GM12878 (cell line): ENCODE measurements around the gene ZNF296. TPM values are rescaled to one million over a fixed set of nuclear protein-coding genes. Genes with fewer than 3 reads are reported as not detected.

Experiments
- ATAC-seq: fragments of 200-7000 bp; cut with Tn5 transposase; 3 replicates; pipeline ENCODE4 v1.9.1; 2020; ENCODE audit warnings: mild to moderate bottlenecking, moderate library complexity
- BruUV-seq: library from RNA; stranded (reverse); fragments of 400-500 nt; replicated peaks from 2 replicates; lab custom pipeline; 2021; lab: Mats Ljungman, UMichigan
- CTCF ChIA-PET: fragments of 300-600 bp; sonication (Branson Sonifier 250); formaldehyde crosslinking; extraction: SDS; loops from one replicate; lab custom pipeline; 2021; ENCODE audit warnings: inconsistent platforms; lab: Yijun Ruan, JAX
- POLR2A ChIA-PET: fragments of 350-600 bp; formaldehyde crosslinking; extraction: SDS; loops from one replicate; lab custom pipeline; 2021; ENCODE audit warnings: inconsistent platforms; lab: Charles Lee
- RAD21 ChIA-PET: fragments of 300-600 bp; sonication (Branson Sonifier 250); formaldehyde crosslinking; loops from one replicate; lab custom pipeline; 2023; ENCODE audit warnings: antibody characterized with exemption; ENCODE audit not compliant: unreplicated experiment; lab: Charles Lee
- SMC1A ChIA-PET: fragments of 300-600 bp; sonication (Branson Sonifier 250); formaldehyde crosslinking; loops from one replicate; lab custom pipeline; 2023; ENCODE audit not compliant: unreplicated experiment, uncharacterized antibody; lab: Charles Lee
- DNase-seq: peaks from one replicate; pipeline ENCODE4 v3.0.0-alpha.2; 2011; ENCODE audit warnings: low read depth, low spot score
- FAIRE-seq: peaks from 3 replicates; lab custom pipeline; 2011; peaks lifted over from hg19 to GRCh38; lab: Jason Lieb, UNC
- H2AFZ ChIP-seq: 2 replicates; pipeline ENCODE4 v1.6.0; 2011; ENCODE audit warnings: low read depth, low read length, control low read depth; ENCODE audit not compliant: control insufficient read depth
- H3K27ac ChIP-seq: 2 replicates; pipeline ENCODE4 v1.5.1; 2011; ENCODE audit warnings: control low read depth; ENCODE audit not compliant: control insufficient read depth, insufficient read depth
- H3K27me3 ChIP-seq, 2 experiments: replicated peaks in 1 of 2; 2 replicates each; pipeline versions ENCODE4 v1.6.0 to v1.6.1; 2011; ENCODE audit warnings: low read length in 1 of 2; ENCODE audit not compliant: control insufficient read depth in 2 of 2, insufficient read depth in 2 of 2
- H3K36me3 ChIP-seq, 2 experiments: 2 replicates each; pipeline ENCODE4 v1.5.1; 2011; ENCODE audit warnings: low read length in 1 of 2; ENCODE audit not compliant: control insufficient read depth in 2 of 2, insufficient read depth in 2 of 2
- H3K4me1 ChIP-seq: 2 replicates; pipeline ENCODE4 v1.6.1; 2011; ENCODE audit warnings: mild to moderate bottlenecking, low read length, moderate library complexity, mixed read lengths; ENCODE audit not compliant: control insufficient read depth, insufficient read depth
- H3K4me2 ChIP-seq: 2 replicates; pipeline ENCODE4 v1.6.0; 2011; ENCODE audit warnings: control low read depth; ENCODE audit not compliant: control insufficient read depth, insufficient read depth
- H3K4me3 ChIP-seq: fragments of 200-600 bp; sonication (generic); 2 replicates; pipeline ENCODE4 v1.5.1; 2016
- H3K79me2 ChIP-seq: 2 replicates; pipeline ENCODE4 v1.6.0; 2011; ENCODE audit warnings: low read length; ENCODE audit not compliant: control insufficient read depth, insufficient read depth
- H3K9ac ChIP-seq: 2 replicates; pipeline ENCODE4 v1.8.0; 2011; ENCODE audit warnings: low read length, control low read depth, mixed read lengths; ENCODE audit not compliant: control insufficient read depth, insufficient read depth
- H3K9me3 ChIP-seq: replicated peaks from 3 replicates; pipeline ENCODE4 v1.5.1; 2011; ENCODE audit warnings: mild to moderate bottlenecking, low read length; ENCODE audit not compliant: control insufficient read depth, insufficient read depth
- H4K20me1 ChIP-seq: 2 replicates; pipeline ENCODE4 v1.6.0; 2011; ENCODE audit not compliant: control insufficient read depth, insufficient read depth
- BACH1 ChIP-seq: fragments of 450-650 bp; IDR thresholded peaks from 2 replicates; pipeline ENCODE4 v1.6.1; 2017; ENCODE audit warnings: mild to moderate bottlenecking, borderline replicate concordance
- BCL11A ChIP-seq: IDR thresholded peaks from 2 replicates; pipeline ENCODE4 v1.6.1; 2011; ENCODE audit warnings: low read depth, low read length
- ESRRA ChIP-seq: IDR thresholded peaks from 2 replicates; pipeline ENCODE4 v1.6.1; 2012; ENCODE audit warnings: mild to moderate bottlenecking, low read length, improper control_type of control experiment
- IRF4 ChIP-seq: IDR thresholded peaks from 2 replicates; pipeline ENCODE4 v1.6.1; 2011; ENCODE audit warnings: low read depth, low read length
- JUND ChIP-seq: IDR thresholded peaks from 2 replicates; pipeline ENCODE4 v1.6.1; 2012; ENCODE audit warnings: low read depth, mild to moderate bottlenecking, low read length, improper control_type of control experiment, moderate library complexity
- KDM1A ChIP-seq: fragments of 200-600 bp; sonication (generic); IDR thresholded peaks from 2 replicates; pipeline ENCODE4 v1.6.1; 2016; ENCODE audit warnings: borderline replicate concordance
- MEF2B ChIP-seq: fragments of 450-650 bp; IDR thresholded peaks from 2 replicates; pipeline ENCODE4 v1.6.1; 2018; ENCODE audit warnings: mild to moderate bottlenecking, moderate library complexity; ENCODE audit not compliant: partially characterized antibody, poor library complexity, severe bottlenecking
- NFXL1 ChIP-seq: fragments of 450-650 bp; IDR thresholded peaks from 2 replicates; pipeline ENCODE4 v1.6.1; 2017; ENCODE audit warnings: antibody characterized with exemption, mild to moderate bottlenecking, borderline replicate concordance
- POLR2AphosphoS2 ChIP-seq: IDR thresholded peaks from 2 replicates; pipeline ENCODE4 v1.6.1; 2011; ENCODE audit warnings: low read depth, mild to moderate bottlenecking, low read length, improper control_type of control experiment, moderate library complexity
- RBBP5 ChIP-seq: fragments of 200-600 bp; sonication (generic); conservative IDR thresholded peaks from 2 replicates; pipeline ENCODE4 v1.6.1; 2016
- RCOR1 ChIP-seq: conservative IDR thresholded peaks from 2 replicates; pipeline ENCODE4 v1.6.1; 2012; ENCODE audit warnings: low read depth, low read length, improper control_type of control experiment
- RELA ChIP-seq: fragments of 450-650 bp; IDR thresholded peaks from 2 replicates; pipeline ENCODE4 v1.8.0; 2014; ENCODE audit warnings: borderline replicate concordance; ENCODE audit not compliant: partially characterized antibody
- RFX5 ChIP-seq: IDR thresholded peaks from 2 replicates; pipeline ENCODE4 v1.6.1; 2011; ENCODE audit warnings: low read depth, low read length, improper control_type of control experiment
- TCF12 ChIP-seq: IDR thresholded peaks from 2 replicates; pipeline ENCODE4 v1.6.1; 2011; ENCODE audit warnings: low read depth, mild to moderate bottlenecking, low read length
- ZBTB11 ChIP-seq: fragments of 450-650 bp; formaldehyde crosslinking; IDR thresholded peaks from 2 replicates; pipeline ENCODE4 v1.5.0; 2022; ENCODE audit warnings: mild to moderate bottlenecking, missing genetic modification characterization
- ZBTB40 ChIP-seq: fragments of 450-650 bp; IDR thresholded peaks from 2 replicates; pipeline ENCODE4 v1.6.1; 2016; ENCODE audit warnings: mild to moderate bottlenecking, moderate library complexity, borderline replicate concordance
- ZNF217 ChIP-seq: fragments of 450-650 bp; IDR thresholded peaks from 2 replicates; pipeline ENCODE4 v1.6.1; 2017; ENCODE audit warnings: antibody characterized with exemption, mild to moderate bottlenecking
- WGBS: methylation state at CpG from one replicate; pipeline ENCODE4 v1.1.6; 2016; ENCODE audit warnings: low lambda C conversion rate; ENCODE audit not compliant: insufficient replicate concordance, insufficient coverage; ENCODE audit errors: missing lambda C conversion rate; 5-methylcytosine and 5-hydroxymethylcytosine counted together
- in situ Hi-C: fragments of 300-500 bp; cut with MboI; formaldehyde crosslinking; loops from 9 replicates; pipeline ENCODE4 v1.14.3; 2018; ENCODE audit warnings: mixed read lengths
- intact Hi-C: fragments of 100-400 bp; cut with micrococcal nuclease; formaldehyde crosslinking; loops from one replicate; pipeline ENCODE4 v1.14.2; 2022; ENCODE audit not compliant: unreplicated experiment
- polyA plus RNA-seq, 11 experiments: library from polyadenylated mRNA; depleted of rRNA in 4 of 11; unstranded in 6 of 11; stranded (reverse) in 5 of 11; fragments of >200 nt; fragmentation: Nextera tagmentation in 4 of 11; fragmentation: Illumina TruSeq in 1 of 11; extraction: Ambion mirVana in 4 of 11; extraction: Trizol in 1 of 11; gene quantifications; 1 replicate in 1 of 11; 2 replicates in 10 of 11; pipeline versions ENCODE4 v1.2.1 to v1.2.3, GENCODE V29; 2011 to 2016; ENCODE audit warnings: inconsistent platforms in 2 of 11, missing spikeins in 2 of 11, low read depth in 1 of 11
- total RNA-seq, 4 experiments: library from RNA; depleted of rRNA in 3 of 4; stranded (reverse); fragments of >200 nt in 3 of 4; fragmentation: Illumina TruSeq in 1 of 4; extraction: Trizol in 1 of 4; gene quantifications; 2 replicates each; pipeline versions ENCODE4 v1.2.1 to v1.2.3, GENCODE V29; 2013 to 2021

The ZNF296 gene
- total and polyA plus RNA-seq, 10 of the 15 experiments (the other 5 are each of a cell fraction or from before 2014, with no cell fraction given) = 0.44 to 23.6 (median 3.5) TPM; not detected in 1

GRCh38 chr19:45069056-45069455, 7.2 kb downstream of the ZNF296 start:
- ChIA-PET CTCF (no interaction called here), POLR2A (interaction anchor here (0.7 kb wide), 1 partner anchor 257 kb away, joined by 3 read pairs; no protein-coding TSS in a partner anchor), SMC1A (no interaction called here), RAD21 (no interaction called here)
- Histone ChIP-seq H4K20me1 (no peaks in the 10 kb centered on the region), H3K36me3 (peaks cover 11 to 46% of the 10 kb centered on the region in 2 experiments), H3K9ac (no peak overlapping the region), H3K4me3 (no peak overlapping the region), H2AFZ (no peak overlapping the region), H3K27ac (no peak overlapping the region), H3K9me3 (no peaks in the 10 kb centered on the region), H3K4me2 (no peak overlapping the region), H3K27me3 (no peaks in the 10 kb centered on the region), H3K79me2 (peaks cover 7% of the 10 kb centered on the region), H3K4me1 (peaks cover under 1% of the 10 kb centered on the region; the same call in 1 of the 2 replicates)
- no peak for DNase-seq
- intact Hi-C loops = no loop called here
- no peak for FAIRE-seq
- in situ Hi-C loops = no loop called here
- ATAC-seq = peak; percentile 42
- BruUV-seq = no TSS peak
- WGBS = 90% methylated on average over 12 of the region's 13 CpGs
- no peak for TF ChIP-seq BCL11A
- TF ChIP-seq RCOR1 = no peak
- TF ChIP-seq BACH1 = no peak
- no peak for TF ChIP-seq IRF4
- no peak for TF ChIP-seq MEF2B
- TF ChIP-seq RFX5 = no peak
- TF ChIP-seq KDM1A = no peak
- TF ChIP-seq RELA = no peak
- TF ChIP-seq TCF12 = no peak
- TF ChIP-seq JUND = no peak
- no peak for TF ChIP-seq POLR2AphosphoS2
- TF ChIP-seq ZBTB40 = no peak
- TF ChIP-seq ZNF217 = no peak
- no peak for TF ChIP-seq RBBP5
- TF ChIP-seq NFXL1 = no peak
- no peak for TF ChIP-seq ESRRA
- TF ChIP-seq ZBTB11 (CRISPR knock-in tag) = no peak
